Measurements from ENCODE around the gene VIPAS39. TPM values are rescaled to one million over a fixed set of nuclear protein-coding genes. Genes with fewer than 3 reads are reported as not detected.

Gene VIPAS39
- total RNA-seq, 6 experiments from 2014 or later, result 14.2 to 17.4 (median 15.3) TPM

DNA sequence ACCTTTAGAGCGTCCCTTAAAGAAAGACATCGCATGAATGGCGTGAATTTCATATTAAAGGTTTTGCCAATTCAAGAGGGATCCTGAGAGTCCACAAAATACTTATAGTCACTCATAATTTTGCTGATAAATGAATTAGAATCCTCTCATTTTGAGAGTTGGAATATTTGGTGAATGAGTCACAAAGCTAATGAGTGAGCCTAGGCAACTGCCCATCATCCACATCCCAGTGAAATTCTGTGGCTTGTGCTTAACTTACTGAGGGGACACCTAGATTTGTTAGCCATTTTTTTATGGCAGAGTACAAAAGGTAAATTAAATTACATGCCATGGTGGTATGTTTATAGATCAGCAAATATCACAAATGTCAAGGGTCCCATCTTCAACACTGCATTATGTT lies 21.4 kb downstream of the VIPAS39 start:
- DNase-seq, result no peak
- TF ChIP-seq, protein P1, sequence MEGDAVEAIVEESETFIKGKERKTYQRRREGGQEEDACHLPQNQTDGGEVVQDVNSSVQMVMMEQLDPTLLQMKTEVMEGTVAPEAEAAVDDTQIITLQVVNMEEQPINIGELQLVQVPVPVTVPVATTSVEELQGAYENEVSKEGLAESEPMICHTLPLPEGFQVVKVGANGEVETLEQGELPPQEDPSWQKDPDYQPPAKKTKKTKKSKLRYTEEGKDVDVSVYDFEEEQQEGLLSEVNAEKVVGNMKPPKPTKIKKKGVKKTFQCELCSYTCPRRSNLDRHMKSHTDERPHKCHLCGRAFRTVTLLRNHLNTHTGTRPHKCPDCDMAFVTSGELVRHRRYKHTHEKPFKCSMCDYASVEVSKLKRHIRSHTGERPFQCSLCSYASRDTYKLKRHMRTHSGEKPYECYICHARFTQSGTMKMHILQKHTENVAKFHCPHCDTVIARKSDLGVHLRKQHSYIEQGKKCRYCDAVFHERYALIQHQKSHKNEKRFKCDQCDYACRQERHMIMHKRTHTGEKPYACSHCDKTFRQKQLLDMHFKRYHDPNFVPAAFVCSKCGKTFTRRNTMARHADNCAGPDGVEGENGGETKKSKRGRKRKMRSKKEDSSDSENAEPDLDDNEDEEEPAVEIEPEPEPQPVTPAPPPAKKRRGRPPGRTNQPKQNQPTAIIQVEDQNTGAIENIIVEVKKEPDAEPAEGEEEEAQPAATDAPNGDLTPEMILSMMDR (IDR thresholded peaks at IDR 0.05), result no peak
- Mint-ChIP-seq H3K36me3 (ENCODE audit: low read depth) (peaks cover 37% of the 10 kb centered on the region), H3K4me1 (ENCODE audit: low read depth) (peaks cover 24% of the 10 kb centered on the region), H3K27me3 (ENCODE audit: insufficient read depth) (no peaks in the 10 kb centered on the region; the same call in 1 of the 2 replicates), H3K9me3 (no peaks in the 10 kb centered on the region), H3K27ac (no peak overlapping the region), H3K4me3 (no peak overlapping the region)

DNA sequence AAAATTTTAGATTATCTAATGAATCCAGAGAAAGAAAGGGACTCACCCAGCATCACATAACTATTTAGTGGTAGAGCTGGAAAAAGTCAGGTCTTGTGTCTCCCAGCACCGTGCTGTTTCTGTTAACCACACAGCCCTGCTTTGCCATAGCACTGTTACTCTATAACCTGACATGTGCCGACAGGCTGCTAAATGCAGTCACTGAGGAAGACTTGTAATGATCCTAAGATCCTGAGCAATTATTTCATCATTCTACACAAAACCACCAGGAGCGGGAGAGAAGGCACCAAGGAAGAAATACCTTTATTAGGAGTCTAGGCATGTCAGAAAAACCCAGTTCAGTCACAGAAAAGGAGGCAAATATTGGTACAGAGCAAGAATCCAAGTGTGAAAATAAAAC lies 31.0 kb downstream of the VIPAS39 start:
- DNase-seq, result no peak
- Mint-ChIP-seq H3K36me3 (ENCODE audit: low read depth) (peaks cover 57% of the 10 kb centered on the region), H3K27ac (no peak overlapping the region), H3K4me3 (no peak overlapping the region), H3K9me3 (no peaks in the 10 kb centered on the region), H3K4me1 (ENCODE audit: low read depth) (peaks cover 7% of the 10 kb centered on the region), H3K27me3 (ENCODE audit: insufficient read depth) (peaks cover 2% of the 10 kb centered on the region; the same call in 1 of the 2 replicates)
- TF ChIP-seq, protein P1 (IDR thresholded peaks at IDR 0.05), result no peak

DNA sequence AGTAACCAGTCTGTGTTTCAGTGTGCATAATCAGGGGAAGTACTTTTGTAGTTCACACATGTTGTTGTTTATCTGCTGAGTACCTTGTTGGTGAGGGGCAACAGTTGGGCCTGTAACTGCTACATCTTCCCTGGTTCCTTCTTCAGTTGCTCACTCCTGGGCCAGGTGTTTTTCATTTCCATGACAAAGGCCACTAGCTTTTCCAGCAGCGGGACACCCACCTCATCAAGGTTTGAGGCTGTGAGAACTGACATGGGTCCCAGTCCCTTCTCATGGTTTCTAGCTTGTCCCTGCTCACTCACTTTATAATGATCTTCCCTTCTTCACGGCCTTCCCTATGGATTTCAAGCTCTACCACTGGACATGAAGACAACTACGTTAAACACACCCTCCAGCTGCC lies 32.5 kb downstream of the VIPAS39 start:
- peaks cover 2% of the 10 kb centered on the region; the same call in 1 of the 2 replicates for H3K27me3 Mint-ChIP-seq (ENCODE audit: insufficient read depth)
- H3K4me3 Mint-ChIP-seq, result no peak overlapping the region
- peaks cover 3% of the 10 kb centered on the region; the same call in 1 of the 2 replicates for H3K9me3 Mint-ChIP-seq
- H3K27ac Mint-ChIP-seq, result no peak overlapping the region
- H3K4me1 Mint-ChIP-seq (ENCODE audit: low read depth), result peaks cover 12% of the 10 kb centered on the region
- H3K36me3 Mint-ChIP-seq (ENCODE audit: low read depth), result peaks cover 58% of the 10 kb centered on the region
- TF ChIP-seq, protein P1 (IDR thresholded peaks at IDR 0.05), result no peak
- no peak for DNase-seq

DNA sequence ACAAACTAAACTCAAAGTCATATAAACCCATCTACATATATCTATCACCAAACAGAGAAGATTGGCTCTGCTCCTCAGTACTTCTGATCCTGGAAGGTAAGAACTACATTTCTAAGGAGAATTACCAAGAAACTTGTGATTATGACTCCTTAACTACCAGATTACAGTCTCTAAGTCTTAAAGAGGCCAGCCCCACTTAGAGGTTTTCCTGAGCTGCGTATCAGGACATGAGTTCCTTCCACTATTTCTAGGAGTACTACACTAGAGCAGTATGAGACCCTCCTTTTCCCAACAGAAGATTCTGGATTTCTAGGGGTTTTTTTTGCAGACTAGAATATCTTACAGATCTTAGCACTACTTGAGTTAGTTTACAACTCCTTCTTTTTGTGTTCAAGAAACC lies 34.0 kb downstream of the VIPAS39 start, which contains the start of gene NOXRED1:
Gene NOXRED1, minus strand, starts transcription at position 101 of the 400 bp plus-strand sequence. CDS start 634 bp downstream, outside the sequence.
- no peak for DNase-seq
- H3K4me3 Mint-ChIP-seq, result no peak within 1 kb of the TSS
- TF ChIP-seq, protein P1 (IDR thresholded peaks at IDR 0.05), result no peak
- H3K27me3 Mint-ChIP-seq (ENCODE audit: insufficient read depth), result no peaks in the 10 kb centered on the region
- no peak within 1 kb of the TSS for H3K27ac Mint-ChIP-seq
- H3K9me3 Mint-ChIP-seq, result peaks cover 16% of the 10 kb centered on the region
- peaks cover 48% of the 10 kb centered on the region for H3K36me3 Mint-ChIP-seq (ENCODE audit: low read depth)
- H3K4me1 Mint-ChIP-seq (ENCODE audit: low read depth), result peaks cover 12% of the 10 kb centered on the region

DNA sequence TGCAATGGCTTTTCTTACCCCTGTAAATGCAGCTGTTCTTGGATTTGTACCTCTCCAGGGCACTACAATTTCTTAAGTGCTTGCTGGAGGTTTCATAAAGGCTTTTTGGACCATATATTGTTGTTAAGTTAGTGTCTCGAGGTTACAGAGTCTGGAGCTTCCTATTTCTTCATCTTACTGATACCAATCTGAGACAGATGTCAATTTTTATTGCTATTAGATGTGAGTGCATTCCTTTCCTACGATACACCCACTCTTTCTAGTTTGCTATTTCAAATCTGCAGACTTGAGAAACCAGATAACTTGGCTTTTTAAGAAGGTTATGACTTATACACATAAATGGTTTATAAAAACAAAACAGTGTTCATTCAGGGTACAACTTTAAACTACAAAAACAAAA lies 36.2 kb downstream of the VIPAS39 start:
- no peak overlapping the region for H3K4me3 Mint-ChIP-seq
- peaks cover 16% of the 10 kb centered on the region for H3K9me3 Mint-ChIP-seq
- H3K27me3 Mint-ChIP-seq (ENCODE audit: insufficient read depth), result no peaks in the 10 kb centered on the region
- peak overlapping the region; percentile 32; the same call in 1 of the 2 replicates for H3K27ac Mint-ChIP-seq
- DNase-seq, result peak; percentile 6
- TF ChIP-seq, protein P1 (IDR thresholded peaks at IDR 0.05), result no peak
- peaks cover 30% of the 10 kb centered on the region for H3K36me3 Mint-ChIP-seq (ENCODE audit: low read depth)
- H3K4me1 Mint-ChIP-seq (ENCODE audit: low read depth), result peaks cover 12% of the 10 kb centered on the region
